ENCODE measurements around the gene GALNT15.

The GALNT15 gene

DNA sequence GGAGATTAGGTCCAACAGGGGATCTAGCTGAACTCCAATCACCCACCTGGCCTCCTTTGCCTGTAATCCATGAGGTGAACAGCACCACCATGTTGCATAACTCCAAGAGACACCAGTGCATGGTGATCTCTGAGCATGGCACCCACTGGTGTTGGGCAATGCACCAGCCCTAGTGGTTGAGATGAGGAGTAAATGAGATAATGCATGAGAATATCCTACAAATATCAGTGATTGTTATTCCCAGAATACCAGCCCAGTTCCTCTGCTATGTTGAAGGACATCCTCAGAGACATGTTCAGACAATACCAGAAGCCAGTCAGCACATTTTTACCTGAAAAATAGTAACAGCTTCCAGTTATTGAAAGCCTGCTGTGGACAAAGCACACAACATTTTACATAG, 14.7 kb downstream of the GALNT15 start:
- Mint-ChIP-seq H3K4me1 (peaks cover 16% of the 10 kb centered on the region), H3K27ac (no peak overlapping the region), H3K36me3 (ENCODE audit: low read depth) (no peaks in the 10 kb centered on the region), H3K9me3 (no peaks in the 10 kb centered on the region), H3K4me3 (no peak overlapping the region), H3K27me3 (ENCODE audit: low read depth) (peaks cover 2% of the 10 kb centered on the region)
- TF ChIP-seq, protein P1, sequence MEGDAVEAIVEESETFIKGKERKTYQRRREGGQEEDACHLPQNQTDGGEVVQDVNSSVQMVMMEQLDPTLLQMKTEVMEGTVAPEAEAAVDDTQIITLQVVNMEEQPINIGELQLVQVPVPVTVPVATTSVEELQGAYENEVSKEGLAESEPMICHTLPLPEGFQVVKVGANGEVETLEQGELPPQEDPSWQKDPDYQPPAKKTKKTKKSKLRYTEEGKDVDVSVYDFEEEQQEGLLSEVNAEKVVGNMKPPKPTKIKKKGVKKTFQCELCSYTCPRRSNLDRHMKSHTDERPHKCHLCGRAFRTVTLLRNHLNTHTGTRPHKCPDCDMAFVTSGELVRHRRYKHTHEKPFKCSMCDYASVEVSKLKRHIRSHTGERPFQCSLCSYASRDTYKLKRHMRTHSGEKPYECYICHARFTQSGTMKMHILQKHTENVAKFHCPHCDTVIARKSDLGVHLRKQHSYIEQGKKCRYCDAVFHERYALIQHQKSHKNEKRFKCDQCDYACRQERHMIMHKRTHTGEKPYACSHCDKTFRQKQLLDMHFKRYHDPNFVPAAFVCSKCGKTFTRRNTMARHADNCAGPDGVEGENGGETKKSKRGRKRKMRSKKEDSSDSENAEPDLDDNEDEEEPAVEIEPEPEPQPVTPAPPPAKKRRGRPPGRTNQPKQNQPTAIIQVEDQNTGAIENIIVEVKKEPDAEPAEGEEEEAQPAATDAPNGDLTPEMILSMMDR (IDR thresholded peaks at IDR 0.05; ENCODE audit: unreplicated experiment in 3 of 3), result no peak

DNA sequence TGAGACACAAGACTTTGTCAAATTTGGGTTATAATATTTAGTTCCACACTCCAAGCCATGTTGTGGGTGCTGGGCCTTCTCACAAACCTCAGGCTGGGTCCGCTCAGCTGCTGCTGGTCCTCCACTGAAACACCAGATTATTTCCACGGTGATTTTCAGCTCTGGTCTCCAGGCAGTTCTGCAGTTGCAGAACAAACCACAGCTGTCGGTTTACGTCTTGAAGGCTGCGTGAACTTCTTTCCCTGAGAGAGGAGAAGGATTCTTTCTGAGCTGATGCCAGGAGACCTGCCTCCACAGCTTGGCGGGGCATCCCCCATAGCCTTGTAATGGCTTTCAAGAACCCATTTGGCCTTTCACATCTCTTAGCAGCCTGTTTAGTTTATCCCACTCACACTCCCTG, 16.2 kb downstream of the GALNT15 start:
- Mint-ChIP-seq H3K4me1 (peaks cover 16% of the 10 kb centered on the region), H3K9me3 (no peaks in the 10 kb centered on the region), H3K4me3 (no peak overlapping the region), H3K27me3 (ENCODE audit: low read depth) (no peaks in the 10 kb centered on the region), H3K36me3 (ENCODE audit: low read depth) (no peaks in the 10 kb centered on the region), H3K27ac (peak overlapping the region; percentile 49 to 70 (median 64))
- TF ChIP-seq, protein P1 (IDR thresholded peaks at IDR 0.05; ENCODE audit: unreplicated experiment in 3 of 3), result no peak

DNA sequence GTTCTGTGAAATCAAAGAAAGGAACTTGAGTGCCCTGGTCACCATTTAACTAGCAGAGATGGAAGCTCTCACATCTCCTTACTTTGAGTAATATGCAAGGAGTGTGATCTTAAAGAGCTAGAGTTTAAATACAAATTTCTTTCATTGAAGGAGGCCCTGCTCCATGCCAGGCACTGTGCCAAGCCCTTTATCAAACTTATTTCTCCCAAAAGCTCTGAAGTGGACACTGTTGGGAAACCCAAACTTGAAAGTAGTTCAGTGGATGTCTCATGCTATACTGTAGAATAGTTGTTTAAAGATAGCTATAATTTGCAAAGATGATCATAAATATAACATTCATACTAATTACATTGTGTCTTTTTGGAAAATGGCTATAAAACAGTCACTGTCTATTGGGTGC, 17.1 kb downstream of the GALNT15 start:
- TF ChIP-seq, protein P1 (IDR thresholded peaks at IDR 0.05; ENCODE audit: unreplicated experiment in 3 of 3), result no peak
- Mint-ChIP-seq H3K9me3 (no peaks in the 10 kb centered on the region), H3K4me3 (no peak overlapping the region), H3K27me3 (ENCODE audit: low read depth) (no peaks in the 10 kb centered on the region), H3K4me1 (peaks cover 16% of the 10 kb centered on the region), H3K27ac (peak overlapping the region in 1 of 3 experiments; percentile 64), H3K36me3 (ENCODE audit: low read depth) (no peaks in the 10 kb centered on the region)

DNA sequence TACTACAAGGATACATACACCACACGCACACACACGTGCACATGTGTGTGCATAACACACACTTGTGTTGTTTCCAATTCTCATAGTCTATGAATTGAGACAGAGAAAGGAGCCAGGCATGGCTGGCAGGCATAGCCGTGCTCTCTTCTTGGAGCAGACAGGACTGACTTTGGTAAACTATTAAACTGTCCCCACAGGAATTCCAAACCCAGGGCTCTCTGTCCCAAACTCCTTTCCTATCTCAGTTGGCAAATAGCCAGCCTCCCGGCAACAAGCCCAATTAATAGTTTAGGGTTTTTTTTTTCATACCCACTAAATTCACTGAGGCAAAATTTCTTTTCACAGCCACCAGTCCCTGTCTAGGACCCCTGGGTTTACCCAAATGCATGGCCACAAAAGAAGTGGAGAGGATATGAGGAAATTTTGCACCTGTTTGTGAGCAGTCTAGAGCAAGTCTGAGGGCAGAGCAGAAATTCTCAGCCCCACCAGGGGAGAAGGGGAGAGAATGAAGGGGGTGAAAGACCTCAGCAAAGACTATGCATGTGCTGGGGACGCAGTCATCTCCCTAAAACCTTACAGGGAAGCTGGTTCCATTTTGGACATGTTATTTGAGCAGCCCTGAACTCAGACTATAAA, 17.8 kb downstream of the GALNT15 start:
- Mint-ChIP-seq H3K27ac (peak overlapping the region in 1 of 3 experiments; percentile 64), H3K27me3 (ENCODE audit: low read depth) (no peaks in the 10 kb centered on the region), H3K36me3 (ENCODE audit: low read depth) (no peaks in the 10 kb centered on the region), H3K4me3 (no peak overlapping the region), H3K4me1 (peaks cover 14% of the 10 kb centered on the region), H3K9me3 (no peaks in the 10 kb centered on the region)
- TF ChIP-seq, protein P1 (IDR thresholded peaks at IDR 0.05; ENCODE audit: unreplicated experiment in 3 of 3), result no peak

DNA sequence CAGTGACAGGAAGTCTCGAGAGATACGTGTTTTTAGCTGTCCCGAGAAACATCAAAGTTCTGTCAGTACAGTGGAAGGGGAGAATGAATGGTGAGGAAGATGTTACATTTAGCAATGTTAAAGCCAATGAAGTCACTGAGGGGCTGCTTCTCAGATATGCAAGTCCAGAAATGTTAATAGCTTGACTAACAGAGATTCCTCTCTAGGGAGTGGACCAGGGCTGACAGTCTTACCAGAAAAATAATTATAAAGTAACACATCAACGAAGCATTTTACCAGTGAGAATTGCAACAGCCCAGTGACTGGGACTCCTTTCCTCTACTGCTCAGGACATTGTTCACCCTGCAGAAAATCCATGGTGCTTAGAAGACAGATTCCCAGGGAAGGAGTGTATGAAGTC, 23.9 kb downstream of the GALNT15 start:
- H3K36me3 Mint-ChIP-seq (ENCODE audit: low read depth), result no peaks in the 10 kb centered on the region
- H3K27ac Mint-ChIP-seq, result no peak overlapping the region
- no peak overlapping the region for H3K4me3 Mint-ChIP-seq
- no peaks in the 10 kb centered on the region for H3K4me1 Mint-ChIP-seq
- TF ChIP-seq, protein P1 (IDR thresholded peaks at IDR 0.05; ENCODE audit: unreplicated experiment in 3 of 3), result no peak
- H3K9me3 Mint-ChIP-seq, result peaks cover 2% of the 10 kb centered on the region
- H3K27me3 Mint-ChIP-seq (ENCODE audit: low read depth), result peaks cover 5% of the 10 kb centered on the region

DNA sequence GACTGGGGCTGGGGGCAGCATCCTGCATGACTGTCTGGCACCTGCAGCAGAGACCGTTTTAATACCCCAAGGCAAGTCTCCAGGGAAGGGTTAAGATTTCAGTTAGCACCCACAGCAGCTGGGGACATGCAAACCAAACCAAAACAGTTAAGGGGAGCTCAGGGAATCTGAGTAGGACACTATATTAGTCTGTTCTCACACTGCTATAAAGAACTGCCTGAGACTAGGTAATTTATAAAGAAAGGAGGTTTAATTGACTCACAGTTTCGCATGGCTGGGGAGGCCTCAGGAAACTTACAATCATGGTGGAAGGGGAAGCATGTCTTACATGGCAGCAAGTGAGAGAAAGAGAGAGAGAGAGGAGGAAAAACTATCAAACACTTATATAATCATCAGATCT, 25.3 kb downstream of the GALNT15 start:
- TF ChIP-seq, protein P1 (IDR thresholded peaks at IDR 0.05; ENCODE audit: unreplicated experiment in 3 of 3), result no peak
- peaks cover 10% of the 10 kb centered on the region for H3K27me3 Mint-ChIP-seq (ENCODE audit: low read depth)
- peaks cover 2% of the 10 kb centered on the region for H3K9me3 Mint-ChIP-seq
- no peak overlapping the region for H3K4me3 Mint-ChIP-seq
- no peaks in the 10 kb centered on the region for H3K4me1 Mint-ChIP-seq
- no peaks in the 10 kb centered on the region for H3K36me3 Mint-ChIP-seq (ENCODE audit: low read depth)
- no peak overlapping the region for H3K27ac Mint-ChIP-seq

Data from nephron (organoid).